WTC11 (cell line): Measurements from ENCODE around the gene PRRT4. TPM values are rescaled to one million over a fixed set of nuclear protein-coding genes. Genes with fewer than 3 reads are reported as not detected.

Source experiments
- ATAC-seq: fragments of 200-7000 bp; cut with Tn5 transposase; 2 replicates; pipeline ENCODE4 v1.10.0; 2021; ENCODE audit warnings: mild to moderate bottlenecking, moderate library complexity
- CTCF ChIA-PET: fragments of 300-600 bp; sonication (Branson Sonifier 250); formaldehyde crosslinking; loops from one replicate; lab custom pipeline; 2021; ENCODE audit warnings: antibody characterized with exemption; lab: Charles Lee
- POLR2A ChIA-PET: fragments of 350-600 bp; sonication (Branson Sonifier 250); formaldehyde crosslinking; loops from one replicate; lab custom pipeline; 2021; ENCODE audit warnings: antibody characterized with exemption; lab: Charles Lee
- DNase-seq: peaks from one replicate; pipeline ENCODE4 v3.0.0; 2021; ENCODE audit warnings: low spot score
- H3K27ac Mint-ChIP-seq: 2 replicates; pipeline ENCODE4 v1.8.0; 2021; ENCODE audit warnings: mixed read lengths
- H3K27me3 Mint-ChIP-seq: 2 replicates; pipeline ENCODE4 v1.8.0; 2021; ENCODE audit warnings: low read depth, mild to moderate bottlenecking, moderate library complexity, mixed read lengths
- H3K36me3 Mint-ChIP-seq: 2 replicates; pipeline ENCODE4 v1.8.0; 2021; ENCODE audit warnings: mixed read lengths
- H3K4me1 Mint-ChIP-seq: 2 replicates; pipeline ENCODE4 v1.8.0; 2022; ENCODE audit warnings: mixed read lengths
- H3K4me3 Mint-ChIP-seq: 2 replicates; pipeline ENCODE4 v1.8.0; 2021; ENCODE audit warnings: mild to moderate bottlenecking, moderate library complexity, mixed read lengths
- H3K9me3 Mint-ChIP-seq: 2 replicates; pipeline ENCODE4 v1.8.0; 2021; ENCODE audit warnings: mixed read lengths
- AFF4 ChIP-seq: sonication (generic); formaldehyde crosslinking; IDR thresholded peaks from 2 replicates; pipeline ENCODE4 v1.8.1; 2023; ENCODE audit warnings: mild to moderate bottlenecking, missing genetic modification reagents, borderline replicate concordance
- ARID4B ChIP-seq: sonication (generic); formaldehyde crosslinking; IDR thresholded peaks from 2 replicates; pipeline ENCODE4 v1.8.0; 2023; ENCODE audit warnings: missing genetic modification reagents, mild to moderate bottlenecking, borderline replicate concordance
- CDX4 ChIP-seq: fragments of 250-450 bp; sonication (Bioruptor Pico); IDR thresholded peaks from 2 replicates; pipeline ENCODE4 v1.9.0; 2021; ENCODE audit warnings: moderate library complexity, mild to moderate bottlenecking, inconsistent platforms, borderline replicate concordance
- E2F1 ChIP-seq: sonication (generic); formaldehyde crosslinking; IDR thresholded peaks from 2 replicates; pipeline ENCODE4 v1.8.0; 2022; ENCODE audit warnings: mild to moderate bottlenecking, missing genetic modification reagents
- ELF4 ChIP-seq: sonication (generic); formaldehyde crosslinking; IDR thresholded peaks from 2 replicates; pipeline ENCODE4 v1.8.1; 2022; ENCODE audit warnings: low read depth, mild to moderate bottlenecking, moderate library complexity, missing genetic modification reagents
- FOXP4 ChIP-seq: sonication (generic); formaldehyde crosslinking; IDR thresholded peaks from 2 replicates; pipeline ENCODE4 v1.8.0; 2022; ENCODE audit warnings: mild to moderate bottlenecking, missing genetic modification reagents
- GABPB1 ChIP-seq: sonication (generic); formaldehyde crosslinking; IDR thresholded peaks from 2 replicates; pipeline ENCODE4 v1.8.1; 2023; ENCODE audit warnings: mild to moderate bottlenecking, missing genetic modification reagents
- GTF2I ChIP-seq: fragments of 250-450 bp; sonication (Bioruptor Pico); conservative IDR thresholded peaks from 2 replicates; pipeline ENCODE4 v1.4.0; 2021; ENCODE audit warnings: mild to moderate bottlenecking
- IRF2 ChIP-seq: sonication (generic); formaldehyde crosslinking; IDR thresholded peaks from 2 replicates; pipeline ENCODE4 v1.8.0; 2022; ENCODE audit warnings: low read depth, missing genetic modification reagents, borderline replicate concordance
- MAX ChIP-seq: sonication (generic); formaldehyde crosslinking; IDR thresholded peaks from 2 replicates; pipeline ENCODE4 v1.8.0; 2022; ENCODE audit warnings: mild to moderate bottlenecking, missing genetic modification reagents
- NFATC4 ChIP-seq: fragments of 250-450 bp; sonication (Bioruptor Pico); IDR thresholded peaks from 2 replicates; pipeline ENCODE4 v1.9.0; 2021; ENCODE audit warnings: mild to moderate bottlenecking
- PRDM15 ChIP-seq: sonication (generic); formaldehyde crosslinking; IDR thresholded peaks from 2 replicates; pipeline ENCODE4 v1.8.0; 2022; ENCODE audit warnings: missing genetic modification reagents
- TCF7 ChIP-seq: sonication (generic); formaldehyde crosslinking; IDR thresholded peaks from 2 replicates; pipeline ENCODE4 v1.8.0; 2022; ENCODE audit warnings: mild to moderate bottlenecking, low read depth, missing genetic modification reagents, moderate library complexity
- TP53 ChIP-seq: sonication (generic); formaldehyde crosslinking; IDR thresholded peaks from 2 replicates; pipeline ENCODE4 v1.8.1; 2023; ENCODE audit warnings: mild to moderate bottlenecking, missing genetic modification reagents
- USF1 ChIP-seq: sonication (generic); formaldehyde crosslinking; IDR thresholded peaks from 2 replicates; pipeline ENCODE4 v1.8.0; 2022; ENCODE audit warnings: mild to moderate bottlenecking, missing genetic modification reagents
- total RNA-seq: library from RNA; stranded (reverse); gene quantifications from 3 replicates; pipeline ENCODE4 v1.2.3, GENCODE V29; 2021

Gene PRRT4
- total RNA-seq, 1 experiment from 2014 or later = 1.2 TPM

GRCh38 chr7:128351296-128352152, 10.0 kb downstream of the PRRT4 start:
- POLR2A ChIA-PET = no interaction called here
- TF ChIP-seq MAX (CRISPR knock-in tag) (peak; percentile 83; the same call in 1 of the 2 replicates), AFF4 (no peak; the same call in 1 of the 2 replicates), ELF4 (CRISPR knock-in tag) (no peak), NFATC4 (CRISPR knock-in tag) (no peak), CDX4 (CRISPR knock-in tag) (no peak), GTF2I (CRISPR knock-in tag) (no peak), PRDM15 (CRISPR knock-in tag) (peak; percentile 53; the same call in 1 of the 2 replicates), IRF2 (peak; percentile 35), E2F1 (CRISPR knock-in tag) (peak; percentile 35; the same call in 1 of the 2 replicates), FOXP4 (CRISPR knock-in tag) (peak; percentile 92), TP53 (no peak), GABPB1 (CRISPR knock-in tag) (no peak), TCF7 (CRISPR knock-in tag) (0 out of 2 replicates have a peak, but pooled peaks have one; percentile 11), USF1 (CRISPR knock-in tag) (peak; percentile 38; the same call in 1 of the 2 replicates), ARID4B (CRISPR knock-in tag) (0 out of 2 replicates have a peak, but pooled peaks have one; percentile 65)

More at GRCh38 chr7:128351296-128352152, 10.0 kb downstream of the PRRT4 start:
- DNase-seq (peak; percentile 54), ATAC-seq (peak; percentile 25)
- H3K36me3 Mint-ChIP-seq = no peaks in the 10 kb centered on the region
- H3K27ac Mint-ChIP-seq = no peak overlapping the region
- CTCF ChIA-PET = interaction anchor here (0.8 to 5.5 kb wide), 6 partner anchors 9 to 142 kb away, joined by 3 to 125 read pairs (median 7); no protein-coding TSS in a partner anchor
- no peaks in the 10 kb centered on the region for H3K9me3 Mint-ChIP-seq
- peaks cover 5% of the 10 kb centered on the region for H3K4me1 Mint-ChIP-seq
- peaks cover 83% of the 10 kb centered on the region for H3K27me3 Mint-ChIP-seq
- H3K4me3 Mint-ChIP-seq = no peak overlapping the region
